ENCODE data around the gene EPOP. TPM values are rescaled to one million over a fixed set of nuclear protein-coding genes. Genes with fewer than 3 reads are reported as not detected.

Gene EPOP
- total and polyA plus RNA-seq, 2 of the 13 experiments (the other 11 are each of a cell fraction or from before 2014, with no cell fraction given) = 14.7 to 37.8 TPM

DNA sequence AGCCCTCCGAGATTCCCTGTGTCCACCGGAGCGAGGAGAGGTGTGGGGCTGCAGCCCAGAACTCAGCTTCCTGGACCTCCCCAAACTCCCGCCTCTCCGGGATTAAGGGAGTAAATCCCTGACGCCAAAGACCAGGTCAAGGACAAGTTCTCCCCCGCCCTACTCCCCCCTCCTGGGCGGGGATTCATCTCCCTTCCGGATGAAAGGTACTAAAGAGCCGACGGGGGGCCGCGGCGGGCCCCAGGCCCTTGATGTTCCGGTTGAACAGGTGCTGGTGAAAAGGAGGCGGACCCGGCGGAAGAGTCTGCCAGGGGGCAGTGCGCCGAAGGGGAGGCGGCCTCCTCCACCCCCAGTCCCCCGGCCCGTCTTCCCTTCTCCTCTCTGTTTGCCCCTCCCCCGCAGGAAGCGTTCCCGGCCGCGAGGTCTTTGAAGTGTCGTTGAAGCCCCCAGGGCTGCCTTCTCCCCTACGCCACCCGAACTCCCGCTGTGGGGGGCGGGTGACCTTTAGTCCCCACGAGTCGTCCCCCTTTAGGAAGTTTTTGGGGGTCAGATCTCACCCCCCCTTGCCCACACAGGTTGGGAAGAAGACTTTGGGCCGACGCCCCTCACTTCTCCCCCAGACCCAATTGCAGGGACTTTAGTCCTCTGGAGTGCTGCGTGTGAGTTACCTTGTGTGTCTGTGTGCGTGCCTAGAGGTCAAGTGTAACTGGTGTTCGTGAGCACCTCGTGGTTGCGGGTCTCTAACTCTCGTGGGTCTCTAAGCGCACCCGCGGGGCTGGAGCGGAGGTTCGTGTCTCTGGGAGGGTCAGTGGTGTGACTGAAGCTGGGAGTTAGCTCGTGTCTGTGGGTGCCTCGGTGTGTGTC is 29.2 kb upstream of the EPOP start (continued):
- TF ChIP-seq, protein P1, sequence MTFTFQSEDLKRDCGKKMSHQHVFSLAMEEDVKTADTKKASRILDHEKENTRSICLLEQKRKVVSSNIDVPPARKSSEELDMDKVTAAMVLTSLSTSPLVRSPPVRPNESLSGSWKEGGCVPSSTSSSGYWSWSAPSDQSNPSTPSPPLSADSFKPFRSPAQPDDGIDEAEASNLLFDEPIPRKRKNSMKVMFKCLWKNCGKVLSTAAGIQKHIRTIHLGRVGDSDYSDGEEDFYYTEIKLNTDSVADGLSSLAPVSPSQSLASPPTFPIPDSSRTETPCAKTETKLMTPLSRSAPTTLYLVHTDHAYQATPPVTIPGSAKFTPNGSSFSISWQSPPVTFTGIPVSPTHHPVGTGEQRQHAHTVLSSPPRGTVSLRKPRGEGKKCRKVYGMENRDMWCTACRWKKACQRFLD (CRISPR knock-in tag; IDR thresholded peaks at IDR 0.05; ENCODE audit: borderline replicate concordance) = peak; percentile 25; the same call in 1 of the 2 replicates
- TF ChIP-seq SKI (IDR thresholded peaks at IDR 0.05; ENCODE audit: partially characterized antibody) (peak; percentile 99), ZC3H13 (CRISPR knock-in tag; IDR thresholded peaks at IDR 0.05) (peak; percentile 91), CERS6 (CRISPR knock-in tag; IDR thresholded peaks at IDR 0.05) (no peak), HCFC1 (IDR thresholded peaks at IDR 0.05; ENCODE audit: low read depth, low read length) (no peak), ZBTB2 (CRISPR knock-in tag; IDR thresholded peaks at IDR 0.05; ENCODE audit: low read depth) (peak; percentile 88), MIER3 (CRISPR knock-in tag; IDR thresholded peaks at IDR 0.05; ENCODE audit: borderline replicate concordance) (peak; percentile 98), ZNF12 (CRISPR knock-in tag; IDR thresholded peaks at IDR 0.05) (peak; percentile 80), ZNF354B (CRISPR knock-in tag; IDR thresholded peaks at IDR 0.05) (peak; percentile 98), ATRX (CRISPR knock-in tag; IDR thresholded peaks at IDR 0.05; ENCODE audit: borderline replicate concordance) (no peak), NRL (CRISPR knock-in tag; IDR thresholded peaks at IDR 0.05; ENCODE audit: borderline replicate concordance) (peak; percentile 98), EP300 (IDR thresholded peaks at IDR 0.05; ENCODE audit: low read depth in 2 of 2, low read length in 2 of 2) (peak; percentile 99), EP300 (CRISPR knock-in tag; IDR thresholded peaks at IDR 0.05; ENCODE audit: borderline replicate concordance) (peak; percentile 98), HNF4G (IDR thresholded peaks at IDR 0.05; ENCODE audit: borderline replicate concordance, low read depth, low read length) (peak; percentile 86), HNF4G (CRISPR knock-in tag; IDR thresholded peaks at IDR 0.05; ENCODE audit: borderline replicate concordance, low read depth) (peak; percentile 28; the same call in 1 of the 2 replicates), TCF7 (IDR thresholded peaks at IDR 0.05; ENCODE audit: low read depth) (peak; percentile 100), RBM39 (IDR thresholded peaks at IDR 0.05; ENCODE audit: low read depth, low read length, poor library complexity, severe bottlenecking) (peak; percentile 96), ZNF746 (CRISPR knock-in tag; IDR thresholded peaks at IDR 0.05) (peak; percentile 100), ZNF773 (CRISPR knock-in tag; IDR thresholded peaks at IDR 0.05; ENCODE audit: borderline replicate concordance) (no peak), ZNF530 (CRISPR knock-in tag; IDR thresholded peaks at IDR 0.05; ENCODE audit: low read depth) (no peak), MYC (CRISPR knock-in tag; IDR thresholded peaks at IDR 0.05; ENCODE audit: borderline replicate concordance) (peak; percentile 88), EZH2 (conservative IDR thresholded peaks at IDR 0.05; ENCODE audit: low read depth, low read length) (no peak)
- TF ChIP-seq, protein P2, sequence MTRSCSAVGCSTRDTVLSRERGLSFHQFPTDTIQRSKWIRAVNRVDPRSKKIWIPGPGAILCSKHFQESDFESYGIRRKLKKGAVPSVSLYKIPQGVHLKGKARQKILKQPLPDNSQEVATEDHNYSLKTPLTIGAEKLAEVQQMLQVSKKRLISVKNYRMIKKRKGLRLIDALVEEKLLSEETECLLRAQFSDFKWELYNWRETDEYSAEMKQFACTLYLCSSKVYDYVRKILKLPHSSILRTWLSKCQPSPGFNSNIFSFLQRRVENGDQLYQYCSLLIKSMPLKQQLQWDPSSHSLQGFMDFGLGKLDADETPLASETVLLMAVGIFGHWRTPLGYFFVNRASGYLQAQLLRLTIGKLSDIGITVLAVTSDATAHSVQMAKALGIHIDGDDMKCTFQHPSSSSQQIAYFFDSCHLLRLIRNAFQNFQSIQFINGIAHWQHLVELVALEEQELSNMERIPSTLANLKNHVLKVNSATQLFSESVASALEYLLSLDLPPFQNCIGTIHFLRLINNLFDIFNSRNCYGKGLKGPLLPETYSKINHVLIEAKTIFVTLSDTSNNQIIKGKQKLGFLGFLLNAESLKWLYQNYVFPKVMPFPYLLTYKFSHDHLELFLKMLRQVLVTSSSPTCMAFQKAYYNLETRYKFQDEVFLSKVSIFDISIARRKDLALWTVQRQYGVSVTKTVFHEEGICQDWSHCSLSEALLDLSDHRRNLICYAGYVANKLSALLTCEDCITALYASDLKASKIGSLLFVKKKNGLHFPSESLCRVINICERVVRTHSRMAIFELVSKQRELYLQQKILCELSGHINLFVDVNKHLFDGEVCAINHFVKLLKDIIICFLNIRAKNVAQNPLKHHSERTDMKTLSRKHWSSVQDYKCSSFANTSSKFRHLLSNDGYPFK (CRISPR knock-in tag; IDR thresholded peaks at IDR 0.05; ENCODE audit: borderline replicate concordance) = peak; percentile 77; the same call in 1 of the 2 replicates
